GM23338 (cell line): Measurements from ENCODE around the gene OOSP3. TPM values are rescaled to one million over a fixed set of nuclear protein-coding genes. Genes with fewer than 3 reads are reported as not detected.

Source experiments
- ATAC-seq: fragments of 200-7000 bp; cut with Tn5 transposase; 3 replicates; pipeline ENCODE4 v1.9.1; 2020
- DNase-seq: peaks from one replicate; pipeline ENCODE4 v3.0.0-alpha.2; 2015; ENCODE audit warnings: low spot score
- H2AFZ ChIP-seq: fragments of 200-600 bp; sonication (generic); 2 replicates; pipeline ENCODE4 v1.8.0; 2016; ENCODE audit warnings: antibody characterized with exemption, mild to moderate bottlenecking, moderate library complexity
- H3F3A ChIP-seq: fragments of 200-600 bp; sonication (generic); replicated peaks from 2 replicates; pipeline ENCODE4 v1.8.0; 2017; ENCODE audit warnings: antibody characterized with exemption, mixed run types, low read depth
- H3K27ac ChIP-seq: fragments of 200-600 bp; sonication (generic); 2 replicates; pipeline ENCODE4 v1.6.1; 2016; ENCODE audit warnings: low read depth
- H3K27me3 ChIP-seq: fragments of 200-600 bp; sonication (generic); 2 replicates; pipeline ENCODE4 v1.8.0; 2016; ENCODE audit warnings: mild to moderate bottlenecking, mixed run types, moderate library complexity; ENCODE audit not compliant: insufficient read depth
- H3K36me3 ChIP-seq: fragments of 200-600 bp; sonication (generic); 2 replicates; pipeline ENCODE4 v1.8.0; 2016; ENCODE audit warnings: mild to moderate bottlenecking; ENCODE audit not compliant: insufficient read depth
- H3K4me1 ChIP-seq: fragments of 200-600 bp; sonication (generic); 2 replicates; pipeline ENCODE4 v1.8.0; 2016; ENCODE audit warnings: mild to moderate bottlenecking, moderate library complexity; ENCODE audit not compliant: insufficient read depth
- H3K4me2 ChIP-seq: fragments of 200-600 bp; sonication (generic); 2 replicates; pipeline ENCODE4 v1.7.1; 2017; ENCODE audit warnings: mixed run types
- H3K4me3 ChIP-seq: fragments of 200-600 bp; sonication (generic); 2 replicates; pipeline ENCODE4 v1.6.1; 2016; ENCODE audit warnings: mixed run types
- H3K79me2 ChIP-seq: fragments of 200-600 bp; sonication (generic); replicated peaks from 2 replicates; pipeline ENCODE4 v1.8.0; 2017; ENCODE audit warnings: mild to moderate bottlenecking; ENCODE audit not compliant: insufficient read depth
- H3K9me2 ChIP-seq: fragments of 200-600 bp; sonication (generic); 2 replicates; pipeline ENCODE4 v1.8.0; 2017; ENCODE audit not compliant: insufficient read depth
- H4K20me1 ChIP-seq: fragments of 200-600 bp; sonication (generic); replicated peaks from 2 replicates; pipeline ENCODE4 v1.8.0; 2017; ENCODE audit warnings: mild to moderate bottlenecking; ENCODE audit not compliant: insufficient read depth
- H3K27ac Mint-ChIP-seq: 2 replicates; pipeline ENCODE4 v1.8.0; 2020; ENCODE audit warnings: inconsistent platforms, mild to moderate bottlenecking, moderate library complexity, mixed read lengths
- H3K27me3 Mint-ChIP-seq: 3 replicates; pipeline ENCODE4 v1.8.0; 2022; ENCODE audit warnings: low read depth, mild to moderate bottlenecking, moderate library complexity, mixed read lengths, inconsistent platforms; ENCODE audit not compliant: insufficient read depth, poor library complexity
- H3K36me3 Mint-ChIP-seq: 3 replicates; pipeline ENCODE4 v1.8.0; 2021; ENCODE audit warnings: low read depth, mild to moderate bottlenecking, inconsistent platforms, moderate library complexity, mixed read lengths
- H3K4me1 Mint-ChIP-seq: 3 replicates; pipeline ENCODE4 v1.8.0; 2020; ENCODE audit warnings: mild to moderate bottlenecking, inconsistent platforms, mixed read lengths
- H3K4me3 Mint-ChIP-seq: 3 replicates; pipeline ENCODE4 v1.8.0; 2021; ENCODE audit warnings: moderate library complexity, mild to moderate bottlenecking, inconsistent platforms, mixed read lengths
- H3K9me3 Mint-ChIP-seq: 3 replicates; pipeline ENCODE4 v1.8.0; 2020; ENCODE audit warnings: moderate library complexity, mild to moderate bottlenecking, inconsistent platforms, mixed read lengths
- CREB1 ChIP-seq: fragments of 250-450 bp; sonication (Bioruptor Pico); IDR thresholded peaks from 2 replicates; pipeline ENCODE4 v1.5.0; 2020; ENCODE audit warnings: low read depth, mild to moderate bottlenecking, moderate library complexity
- EZH2 ChIP-seq: fragments of 200-600 bp; sonication (generic); IDR thresholded peaks from one replicate; pipeline ENCODE4 v1.8.0; 2017; ENCODE audit warnings: antibody characterized with exemption, mild to moderate bottlenecking, low read depth; ENCODE audit not compliant: unreplicated experiment
- EZH2phosphoT487 ChIP-seq: fragments of 200-600 bp; sonication (generic); IDR thresholded peaks from one replicate; pipeline ENCODE4 v1.8.1; 2018; ENCODE audit warnings: antibody characterized with exemption; ENCODE audit not compliant: unreplicated experiment
- JUNB ChIP-seq: IDR thresholded peaks from one replicate; pipeline ENCODE4 v1.6.1; 2016; ENCODE audit warnings: antibody characterized with exemption; ENCODE audit not compliant: unreplicated experiment
- NANOG ChIP-seq: IDR thresholded peaks from 2 replicates; pipeline ENCODE4 v1.6.1; 2016; ENCODE audit warnings: antibody characterized with exemption, borderline replicate concordance
- POLR2AphosphoS5 ChIP-seq: IDR thresholded peaks from 2 replicates; pipeline ENCODE4 v1.6.1; 2016; ENCODE audit warnings: antibody characterized with exemption, low read depth
- STAT1 ChIP-seq: IDR thresholded peaks from one replicate; pipeline ENCODE4 v1.6.1; 2016; ENCODE audit warnings: antibody characterized with exemption; ENCODE audit not compliant: unreplicated experiment
- ZNF114 ChIP-seq: fragments of 250-450 bp; sonication (Bioruptor Pico); IDR thresholded peaks from 2 replicates; pipeline ENCODE4 v1.5.0; 2020; ENCODE audit warnings: mild to moderate bottlenecking, moderate library complexity
- ZNF331 ChIP-seq: fragments of 250-450 bp; sonication (Bioruptor Pico); IDR thresholded peaks from 2 replicates; pipeline ENCODE4 v1.5.0; 2020; ENCODE audit warnings: low read depth, mild to moderate bottlenecking, moderate library complexity
- ZNF462 ChIP-seq: fragments of 250-450 bp; sonication (Bioruptor Pico); IDR thresholded peaks from 2 replicates; pipeline ENCODE4 v1.5.0; 2020; ENCODE audit warnings: mild to moderate bottlenecking, moderate library complexity
- polyA plus RNA-seq: library from polyadenylated mRNA; unstranded; fragments of >200 nt; fragmentation: Nextera tagmentation; extraction: Ambion mirVana; gene quantifications from 2 replicates; pipeline ENCODE4 v1.2.1, GENCODE V29; 2016
- total RNA-seq: library from RNA; depleted of rRNA; stranded (reverse); fragments of >200 nt; shearing (Covaris generic); gene quantifications from 2 replicates; pipeline ENCODE4 v1.2.3, GENCODE V29; 2014

Gene OOSP3
- total and polyA plus RNA-seq, 2 experiments from 2014 or later: not detected

DNA sequence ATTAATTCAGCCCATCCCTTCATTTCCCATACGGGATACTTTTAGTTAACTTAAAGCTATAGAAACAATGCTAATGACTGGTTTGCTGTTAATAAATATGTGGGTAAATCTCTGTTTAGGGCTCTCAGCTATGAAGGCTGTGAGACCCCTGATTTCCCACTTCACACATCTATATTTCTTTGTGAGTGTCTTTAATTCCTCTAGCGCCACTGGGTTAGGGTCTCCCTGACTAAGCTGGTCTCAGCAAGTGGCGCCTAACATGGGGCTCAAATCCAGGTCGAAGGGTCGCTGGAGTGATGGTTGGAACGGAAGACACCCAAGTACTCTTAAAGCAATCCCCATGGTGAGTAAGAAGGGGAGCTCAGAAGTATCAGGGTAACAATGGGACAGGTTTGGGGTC is 45.2 kb downstream of the OOSP3 start (continued):
- TF ChIP-seq ZNF462 (no peak), ZNF114 (CRISPR knock-in tag) (no peak), CREB1 (CRISPR knock-in tag) (no peak), NANOG (no peak), POLR2AphosphoS5 (no peak), EZH2phosphoT487 (no peak)

DNA sequence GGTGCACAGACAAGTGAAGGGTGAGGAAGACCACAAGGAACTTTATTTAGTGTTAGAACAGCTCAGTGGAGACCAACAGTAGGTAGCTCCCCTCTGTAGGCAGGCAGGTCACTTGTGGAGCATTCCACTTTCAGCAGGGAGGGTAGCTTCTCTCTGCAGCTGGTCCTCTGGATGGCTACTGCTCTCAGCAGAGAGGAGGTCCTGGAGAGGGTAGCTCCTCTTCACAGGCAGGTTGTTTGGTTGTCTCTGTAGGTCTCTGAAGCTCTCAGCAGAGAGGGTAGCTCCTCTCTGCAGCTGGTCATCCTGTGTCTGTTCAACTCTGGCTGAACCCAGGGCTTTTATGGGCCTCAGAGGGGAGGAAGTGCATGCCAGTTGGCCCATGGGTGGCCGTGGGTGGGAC is 53.1 kb downstream of the OOSP3 start:
- Histone ChIP-seq H3K4me3 (no peak overlapping the region), H2AFZ (no peak overlapping the region), H3K4me2 (no peak overlapping the region), H3K4me1 (no peaks in the 10 kb centered on the region), H3K79me2 (no peaks in the 10 kb centered on the region), H3K36me3 (peaks cover 8% of the 10 kb centered on the region; the same call in 1 of the 2 replicates), H3K27ac (no peak overlapping the region), H3K27me3 (no peaks in the 10 kb centered on the region), H3K9me2 (no peaks in the 10 kb centered on the region), H3F3A (no peaks in the 10 kb centered on the region), H4K20me1 (no peaks in the 10 kb centered on the region)
- Mint-ChIP-seq H3K9me3 (peaks cover 47% of the 10 kb centered on the region), H3K27ac (no peak overlapping the region), H3K4me1 (no peaks in the 10 kb centered on the region), H3K36me3 (peaks cover 38% of the 10 kb centered on the region), H3K27me3 (peaks cover 3% of the 10 kb centered on the region), H3K4me3 (no peak overlapping the region)
- ATAC-seq (no peak), DNase-seq (no peak)
- TF ChIP-seq NANOG: no peak
- TF ChIP-seq STAT1: no peak
- no peak for TF ChIP-seq EZH2
- no peak for TF ChIP-seq ZNF462
- no peak for TF ChIP-seq ZNF331
- TF ChIP-seq JUNB: no peak
